ENCODE results near the gene FGF1. TPM values are rescaled to one million over a fixed set of nuclear protein-coding genes. Genes with fewer than 3 reads are reported as not detected.
A peak's percentile ranks its signal among the peaks of the same experiment; 100 is the strongest.

The FGF1 gene
- under 1 TPM in 1 of 2 donors, not detected in 1; 0.77 TPM for total RNA-seq
- polyA plus RNA-seq (2013, experiment 1 of 2) = 0.28 TPM
- 0.54 TPM for polyA plus RNA-seq (2013, experiment 2 of 2)
- long read RNA-seq, experiment 1 = 0 reads
- long read RNA-seq, experiment 2, partial matches to known transcripts = 0 of 1 reads
- long read RNA-seq, experiment 2, other reads (novel, unspliced or antisense) = 0 of 1 reads
- long read RNA-seq, experiment 3, full-length matches to known transcripts = 4 of 5 reads
- long read RNA-seq, experiment 3, partial matches to known transcripts = 0 of 5 reads
- long read RNA-seq, experiment 3, other reads (novel, unspliced or antisense) = 1 of 5 reads
- long read RNA-seq, experiment 4 = 0 reads

DNA sequence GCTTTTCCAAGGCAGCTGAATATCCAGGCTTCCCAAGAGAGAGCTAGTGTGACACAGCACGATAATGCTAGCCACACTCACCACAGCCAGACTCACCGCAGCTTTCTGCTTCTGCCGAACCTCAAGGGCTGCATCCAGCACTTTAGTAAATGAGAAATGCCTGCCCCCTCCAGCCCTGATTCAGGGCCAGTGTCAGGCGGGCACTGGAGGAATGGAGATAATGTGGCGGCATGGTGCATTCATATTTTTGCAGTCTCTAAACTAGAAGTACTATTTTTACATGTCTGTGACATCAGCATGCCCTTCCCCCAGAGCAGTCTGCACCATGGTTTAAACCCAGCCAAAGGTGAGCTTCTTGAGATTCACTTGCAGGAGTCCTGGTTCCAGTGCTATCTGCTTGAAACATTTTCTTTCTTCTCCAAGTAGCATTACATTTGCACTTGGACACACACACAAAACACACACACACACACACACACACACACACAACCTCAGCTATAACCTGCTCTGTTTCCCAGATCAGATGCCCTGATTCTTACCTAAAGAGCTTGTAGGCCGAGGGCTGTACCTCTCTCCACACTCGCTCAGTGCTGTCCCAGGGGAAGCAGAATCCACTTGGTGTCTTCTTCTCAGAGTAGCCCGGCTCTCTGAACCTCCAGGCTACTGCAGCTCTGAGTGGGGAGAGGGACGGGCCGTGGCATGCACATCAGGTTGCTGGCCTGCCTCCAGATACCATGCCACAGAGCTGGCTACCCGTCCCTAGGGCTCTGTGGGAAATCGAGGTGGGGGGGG, at the start of gene FGF1:
Gene FGF1, minus strand, starts transcription at position 673 of the 792 bp plus-strand sequence. CDS start 71,963 bp downstream, outside the sequence.
- H3K27ac Mint-ChIP-seq = peak within 1 kb of the TSS; percentile 83
- no peaks in the 10 kb centered on the region for H3K27me3 Mint-ChIP-seq (ENCODE audit: insufficient read depth)
- no peaks in the 10 kb centered on the region for H3K27me3 ChIP-seq (ENCODE audit: control insufficient read depth, insufficient read depth, low read length, poor library complexity, severe bottlenecking)
- H3K36me3 ChIP-seq (ENCODE audit: control insufficient read depth, insufficient read depth, low read length) = no peaks in the 10 kb centered on the region
- TF ChIP-seq, protein P1, sequence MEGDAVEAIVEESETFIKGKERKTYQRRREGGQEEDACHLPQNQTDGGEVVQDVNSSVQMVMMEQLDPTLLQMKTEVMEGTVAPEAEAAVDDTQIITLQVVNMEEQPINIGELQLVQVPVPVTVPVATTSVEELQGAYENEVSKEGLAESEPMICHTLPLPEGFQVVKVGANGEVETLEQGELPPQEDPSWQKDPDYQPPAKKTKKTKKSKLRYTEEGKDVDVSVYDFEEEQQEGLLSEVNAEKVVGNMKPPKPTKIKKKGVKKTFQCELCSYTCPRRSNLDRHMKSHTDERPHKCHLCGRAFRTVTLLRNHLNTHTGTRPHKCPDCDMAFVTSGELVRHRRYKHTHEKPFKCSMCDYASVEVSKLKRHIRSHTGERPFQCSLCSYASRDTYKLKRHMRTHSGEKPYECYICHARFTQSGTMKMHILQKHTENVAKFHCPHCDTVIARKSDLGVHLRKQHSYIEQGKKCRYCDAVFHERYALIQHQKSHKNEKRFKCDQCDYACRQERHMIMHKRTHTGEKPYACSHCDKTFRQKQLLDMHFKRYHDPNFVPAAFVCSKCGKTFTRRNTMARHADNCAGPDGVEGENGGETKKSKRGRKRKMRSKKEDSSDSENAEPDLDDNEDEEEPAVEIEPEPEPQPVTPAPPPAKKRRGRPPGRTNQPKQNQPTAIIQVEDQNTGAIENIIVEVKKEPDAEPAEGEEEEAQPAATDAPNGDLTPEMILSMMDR (conservative IDR thresholded peaks at IDR 0.05) = no peak
- H3K9ac ChIP-seq (ENCODE audit: extremely low read depth, low read length, poor library complexity, severe bottlenecking) = no peak within 1 kb of the TSS
- peak; percentile 64 for DNase-seq
- no peaks in the 10 kb centered on the region for H3K9me3 ChIP-seq (ENCODE audit: control insufficient read depth, low read length)
- H3K4me1 ChIP-seq (ENCODE audit: control insufficient read depth, insufficient read depth, low read length) = peaks cover 17% of the 10 kb centered on the region
- no peaks in the 10 kb centered on the region for H3K36me3 Mint-ChIP-seq (ENCODE audit: low read depth)
- H3K27ac ChIP-seq (ENCODE audit: low read depth, low read length) = no peak within 1 kb of the TSS
- peaks cover 37% of the 10 kb centered on the region for H3K4me1 Mint-ChIP-seq
- peak within 1 kb of the TSS; percentile 34 for H3K4me3 Mint-ChIP-seq
- WGBS, 2 experiments (ENCODE audit: insufficient coverage in 1 of 2, insufficient read length in 1 of 2) = 83 to 88% methylated on average over 10 to 12 of the region's 12 CpGs
- H3K9me3 Mint-ChIP-seq = no peaks in the 10 kb centered on the region
- no peak within 1 kb of the TSS for H3K4me3 ChIP-seq (ENCODE audit: low read length)

DNA sequence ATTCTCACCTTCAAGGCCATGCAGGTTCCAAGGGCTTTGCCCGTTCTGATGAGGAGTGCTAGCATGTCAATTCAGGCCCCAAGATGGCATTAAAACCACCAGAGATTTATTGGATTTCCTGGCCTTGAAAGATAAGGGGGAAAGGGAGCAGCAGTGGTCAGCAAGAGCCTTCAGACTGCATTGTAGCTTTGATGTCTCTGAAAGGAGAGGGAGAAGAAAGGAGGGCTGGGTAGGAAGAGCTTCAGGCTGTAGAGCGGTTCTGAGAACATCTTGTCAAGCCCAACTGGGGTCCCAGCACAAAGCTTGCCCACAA, 41.8 kb upstream of the FGF1 start:
- Histone ChIP-seq H3K36me3 (ENCODE audit: control insufficient read depth, insufficient read depth, low read length) (no peaks in the 10 kb centered on the region), H3K9me3 (ENCODE audit: control insufficient read depth, low read length) (no peaks in the 10 kb centered on the region), H3K9ac (ENCODE audit: extremely low read depth, low read length, poor library complexity, severe bottlenecking) (no peak overlapping the region), H3K27me3 (ENCODE audit: control insufficient read depth, insufficient read depth, low read length, poor library complexity, severe bottlenecking) (no peaks in the 10 kb centered on the region), H3K27ac (ENCODE audit: low read depth, low read length) (no peak overlapping the region), H3K4me3 (ENCODE audit: low read length) (no peak overlapping the region), H3K4me1 (ENCODE audit: control insufficient read depth, insufficient read depth, low read length) (peaks cover 2% of the 10 kb centered on the region)
- WGBS, 2 experiments (ENCODE audit: insufficient coverage in 1 of 2, insufficient read length in 1 of 2) = 92% methylated on average over 2 of the region's 2 CpGs; no CpG with 5 or more reads in 1 of the 2 experiments
- DNase-seq = no peak
- peaks cover 11% of the 10 kb centered on the region for H3K4me1 Mint-ChIP-seq
- no peak overlapping the region for H3K27ac Mint-ChIP-seq
- TF ChIP-seq, protein P1 (conservative IDR thresholded peaks at IDR 0.05) = no peak
- H3K9me3 Mint-ChIP-seq = no peaks in the 10 kb centered on the region
- H3K36me3 Mint-ChIP-seq (ENCODE audit: low read depth) = no peaks in the 10 kb centered on the region
- no peaks in the 10 kb centered on the region for H3K27me3 Mint-ChIP-seq (ENCODE audit: insufficient read depth)
- H3K4me3 Mint-ChIP-seq = no peak overlapping the region

DNA sequence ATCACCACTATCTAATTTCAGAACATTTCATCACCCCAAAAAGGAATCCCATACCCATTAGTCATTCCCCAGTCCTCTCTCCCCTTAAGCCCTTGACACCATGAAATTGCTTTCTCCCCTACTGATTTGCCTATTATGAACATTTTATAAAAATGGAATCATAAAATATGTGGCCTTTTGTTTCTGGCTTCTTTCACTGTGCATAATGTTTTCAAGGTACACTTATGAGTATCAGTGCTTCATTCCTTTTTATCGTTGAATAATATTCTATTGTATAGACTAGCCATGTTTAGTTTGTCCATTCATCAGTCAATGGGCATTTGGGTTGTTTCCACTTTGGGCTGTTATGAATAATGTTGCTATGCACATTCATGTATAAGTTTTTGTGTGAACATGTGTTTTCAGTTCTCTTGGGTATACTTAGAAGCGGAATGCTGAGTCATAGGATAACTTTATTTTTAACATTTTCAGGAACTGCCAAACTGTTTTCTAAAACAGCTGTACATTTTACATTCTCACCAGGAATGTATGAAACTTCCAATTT, 40.4 kb upstream of the FGF1 start:
- no peaks in the 10 kb centered on the region for H3K27me3 Mint-ChIP-seq (ENCODE audit: insufficient read depth)
- WGBS, 2 experiments (ENCODE audit: insufficient coverage in 1 of 2, insufficient read length in 1 of 2) = 83 to 98% methylated on average over 1 to 2 of the region's 2 CpGs
- H3K4me1 ChIP-seq (ENCODE audit: control insufficient read depth, insufficient read depth, low read length) = peaks cover 2% of the 10 kb centered on the region
- H3K4me1 Mint-ChIP-seq = peaks cover 10% of the 10 kb centered on the region
- no peaks in the 10 kb centered on the region for H3K36me3 ChIP-seq (ENCODE audit: control insufficient read depth, insufficient read depth, low read length)
- H3K36me3 Mint-ChIP-seq (ENCODE audit: low read depth) = no peaks in the 10 kb centered on the region
- H3K4me3 Mint-ChIP-seq = no peak overlapping the region
- H3K9me3 ChIP-seq (ENCODE audit: control insufficient read depth, low read length) = no peaks in the 10 kb centered on the region
- no peak for DNase-seq
- no peaks in the 10 kb centered on the region for H3K9me3 Mint-ChIP-seq
- TF ChIP-seq, protein P1 (conservative IDR thresholded peaks at IDR 0.05) = no peak
- H3K27ac ChIP-seq (ENCODE audit: low read depth, low read length) = no peak overlapping the region
- H3K27me3 ChIP-seq (ENCODE audit: control insufficient read depth, insufficient read depth, low read length, poor library complexity, severe bottlenecking) = no peaks in the 10 kb centered on the region
- H3K27ac Mint-ChIP-seq = no peak overlapping the region
- no peak overlapping the region for H3K4me3 ChIP-seq (ENCODE audit: low read length)
- H3K9ac ChIP-seq (ENCODE audit: extremely low read depth, low read length, poor library complexity, severe bottlenecking) = no peak overlapping the region
